Keratinocyte (primary cell): Measurements from ENCODE around the gene PTPRD.

Experiments used
- EZH2 ChIP-seq: IDR thresholded peaks from one replicate; pipeline ENCODE4 v1.6.1; 2012; ENCODE audit warnings: inconsistent platforms, mild to moderate bottlenecking, low read length, moderate library complexity
- TF ChIP-seq, protein P1 (sequence below), 3 experiments: IDR thresholded peaks in 1 of 3; conservative IDR thresholded peaks in 1 of 3; optimal IDR thresholded peaks in 1 of 3; 2 replicates in 2 of 3; 3 replicates in 1 of 3; pipeline versions ENCODE3 to v1.5.1; 2011; ENCODE audit warnings: low read length in 3 of 3, mild to moderate bottlenecking in 3 of 3, moderate library complexity in 2 of 3, control low read depth in 1 of 3, inconsistent platforms in 1 of 3; ENCODE audit not compliant: insufficient read depth in 2 of 3; ENCODE audit errors: extremely low read depth in 1 of 3

DNA sequence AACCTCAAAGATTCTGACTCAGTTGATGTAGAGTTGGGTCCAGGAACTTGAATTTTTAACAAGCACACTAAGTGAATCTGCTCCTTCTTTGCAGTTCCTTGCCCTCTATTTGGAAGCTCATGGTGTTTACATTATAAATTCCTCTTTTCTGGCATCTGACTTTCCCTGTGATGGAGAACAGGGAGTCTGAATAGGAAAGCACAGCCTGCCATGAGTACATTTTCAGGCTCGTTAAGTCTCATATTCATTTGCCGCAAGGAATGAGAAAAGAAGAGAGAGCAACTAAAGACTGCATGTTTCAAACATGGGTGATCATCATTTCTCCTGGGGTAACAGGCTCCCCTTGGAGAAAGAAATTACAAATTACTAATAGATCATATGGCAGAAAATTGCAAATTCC lies 2345.2 kb downstream of the PTPRD start:
- TF ChIP-seq, protein P1, sequence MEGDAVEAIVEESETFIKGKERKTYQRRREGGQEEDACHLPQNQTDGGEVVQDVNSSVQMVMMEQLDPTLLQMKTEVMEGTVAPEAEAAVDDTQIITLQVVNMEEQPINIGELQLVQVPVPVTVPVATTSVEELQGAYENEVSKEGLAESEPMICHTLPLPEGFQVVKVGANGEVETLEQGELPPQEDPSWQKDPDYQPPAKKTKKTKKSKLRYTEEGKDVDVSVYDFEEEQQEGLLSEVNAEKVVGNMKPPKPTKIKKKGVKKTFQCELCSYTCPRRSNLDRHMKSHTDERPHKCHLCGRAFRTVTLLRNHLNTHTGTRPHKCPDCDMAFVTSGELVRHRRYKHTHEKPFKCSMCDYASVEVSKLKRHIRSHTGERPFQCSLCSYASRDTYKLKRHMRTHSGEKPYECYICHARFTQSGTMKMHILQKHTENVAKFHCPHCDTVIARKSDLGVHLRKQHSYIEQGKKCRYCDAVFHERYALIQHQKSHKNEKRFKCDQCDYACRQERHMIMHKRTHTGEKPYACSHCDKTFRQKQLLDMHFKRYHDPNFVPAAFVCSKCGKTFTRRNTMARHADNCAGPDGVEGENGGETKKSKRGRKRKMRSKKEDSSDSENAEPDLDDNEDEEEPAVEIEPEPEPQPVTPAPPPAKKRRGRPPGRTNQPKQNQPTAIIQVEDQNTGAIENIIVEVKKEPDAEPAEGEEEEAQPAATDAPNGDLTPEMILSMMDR (optimal IDR thresholded peaks at IDR 0.05 in 1 of 3, IDR thresholded peaks at IDR 0.05 in 1 of 3, conservative IDR thresholded peaks at IDR 0.05 in 1 of 3; ENCODE audit: extremely low read depth in 1 of 3, insufficient read depth in 2 of 3, low read length in 3 of 3) = no peak
- no peak for TF ChIP-seq EZH2
